H1 (cell line): ENCODE measurements around the gene ZBTB16. TPM values are rescaled to one million over a fixed set of nuclear protein-coding genes. Genes with fewer than 3 reads are reported as not detected.

Experiments
- CTCF ChIA-PET: fragments of 300-600 bp; sonication (Branson Sonifier 250); formaldehyde crosslinking; loops from one replicate; lab custom pipeline; 2021; ENCODE audit not compliant: partially characterized antibody; lab: Charles Lee
- POLR2A ChIA-PET: fragments of 300-600 bp; sonication (Branson Sonifier 250); formaldehyde crosslinking; loops from one replicate; lab custom pipeline; 2021; ENCODE audit warnings: inconsistent platforms; ENCODE audit not compliant: partially characterized antibody; lab: Charles Lee
- DNase-seq, 2 experiments: peaks; one replicate each; pipeline versions ENCODE4 v3.0.0 to v3.0.0-alpha.2; 2010 to 2022; ENCODE audit warnings: low spot score in 2 of 2, low read depth in 1 of 2, mixed read lengths in 1 of 2
- FAIRE-seq: peaks from 2 replicates; lab custom pipeline; 2011; peaks lifted over from hg19 to GRCh38; lab: Jason Lieb, UNC
- H2AFZ ChIP-seq: 2 replicates; pipeline ENCODE4 v1.8.1; 2012; ENCODE audit warnings: low read length, inconsistent platforms
- H2AK5ac ChIP-seq: 2 replicates; pipeline ENCODE4 v1.6.1; 2013; ENCODE audit warnings: low read depth, low read length
- H2BK120ac ChIP-seq: replicated peaks from 2 replicates; pipeline ENCODE3; 2013; ENCODE audit warnings: low read depth, low read length, inconsistent platforms
- H2BK12ac ChIP-seq: 2 replicates; pipeline ENCODE4 v1.6.1; 2013; ENCODE audit warnings: low read depth, low read length
- H2BK15ac ChIP-seq: 2 replicates; pipeline ENCODE4 v1.6.1; 2013; ENCODE audit warnings: low read length
- H2BK20ac ChIP-seq: 2 replicates; pipeline ENCODE4 v1.6.1; 2013; ENCODE audit warnings: low read length
- H2BK5ac ChIP-seq: 2 replicates; pipeline ENCODE4 v1.6.1; 2013; ENCODE audit warnings: low read depth, low read length
- H3K14ac ChIP-seq: 2 replicates; pipeline ENCODE4 v1.6.1; 2013; ENCODE audit warnings: inconsistent platforms; ENCODE audit not compliant: insufficient read length
- H3K18ac ChIP-seq: 2 replicates; pipeline ENCODE4 v1.6.1; 2013; ENCODE audit warnings: low read length; ENCODE audit errors: extremely low read depth
- H3K23ac ChIP-seq: 2 replicates; pipeline ENCODE4 v1.6.1; 2013; ENCODE audit warnings: inconsistent platforms; ENCODE audit not compliant: insufficient read length
- H3K23me2 ChIP-seq: 2 replicates; pipeline ENCODE4 v1.6.1; 2013; ENCODE audit warnings: low read depth, low read length
- H3K27ac ChIP-seq: 2 replicates; pipeline ENCODE4 v1.6.1; 2011; ENCODE audit warnings: low read depth, low read length, inconsistent platforms
- H3K27me3 ChIP-seq, 4 experiments: replicated peaks in 1 of 4; 1 replicate in 1 of 4; 2 replicates in 3 of 4; pipeline versions ENCODE4 v1.6.1 to v1.8.1; 2011 to 2013; ENCODE audit warnings: low read length in 3 of 4, mild to moderate bottlenecking in 3 of 4, inconsistent platforms in 2 of 4, mixed read lengths in 2 of 4, moderate library complexity in 1 of 4; ENCODE audit not compliant: control insufficient read depth in 3 of 4, insufficient read depth in 3 of 4; ENCODE audit errors: extremely low read depth in 1 of 4
- H3K36me3 ChIP-seq, 4 experiments: 2 replicates each; pipeline versions ENCODE4 v1.6.1 to v1.8.1; 2011 to 2013; ENCODE audit warnings: mild to moderate bottlenecking in 4 of 4, low read length in 3 of 4, moderate library complexity in 2 of 4, control low read depth in 1 of 4, inconsistent platforms in 1 of 4; ENCODE audit not compliant: insufficient read depth in 4 of 4, control insufficient read depth in 2 of 4
- H3K4ac ChIP-seq: replicated peaks from 2 replicates; pipeline ENCODE3; 2013; ENCODE audit warnings: low read length, low read depth, mixed read lengths, inconsistent platforms; ENCODE audit not compliant: insufficient read length
- H3K4me1 ChIP-seq, 4 experiments: replicated peaks in 1 of 4; 1 replicate in 1 of 4; 2 replicates in 3 of 4; pipeline versions ENCODE4 v1.6.1 to v1.8.1; 2011 to 2013; ENCODE audit warnings: low read length in 3 of 4, inconsistent platforms in 2 of 4, mixed read lengths in 1 of 4; ENCODE audit not compliant: insufficient read depth in 4 of 4, control insufficient read depth in 3 of 4
- H3K4me2 ChIP-seq, 2 experiments: 2 replicates each; pipeline versions ENCODE4 v1.6.1 to v1.8.1; 2011 to 2013; ENCODE audit warnings: low read depth in 2 of 2, low read length in 2 of 2, control low read depth in 1 of 2, inconsistent platforms in 1 of 2, mild to moderate bottlenecking in 1 of 2; ENCODE audit not compliant: insufficient read depth in 1 of 2
- H3K4me3 ChIP-seq, 4 experiments: fragments of 200-600, 300-600 bp in 1 of 4; sonication (generic), shearing (Covaris generic), sonication (Bioruptor Twin) in 1 of 4; 2 replicates each; pipeline versions ENCODE4 v1.5.1 to v1.8.1; 2011 to 2016; ENCODE audit warnings: low read length in 4 of 4, low read depth in 3 of 4, control low read depth in 2 of 4, inconsistent platforms in 2 of 4, mild to moderate bottlenecking in 2 of 4, mixed read lengths in 1 of 4, moderate library complexity in 1 of 4; ENCODE audit not compliant: insufficient read depth in 2 of 4; ENCODE audit errors: extremely low read depth in 1 of 4
- H3K56ac ChIP-seq: replicated peaks from 2 replicates; pipeline ENCODE3; 2013; ENCODE audit warnings: low read depth, mild to moderate bottlenecking, mixed read lengths, low read length, inconsistent platforms; ENCODE audit not compliant: insufficient read length
- H3K79me1 ChIP-seq: 2 replicates; pipeline ENCODE4 v1.6.1; 2013; ENCODE audit warnings: low read depth, low read length, control low read depth
- H3K79me2 ChIP-seq, 2 experiments: 2 replicates each; pipeline versions ENCODE4 v1.6.1 to v1.8.1; 2012 to 2013; ENCODE audit warnings: low read length in 2 of 2, mild to moderate bottlenecking in 2 of 2, inconsistent platforms in 1 of 2; ENCODE audit not compliant: insufficient read depth in 2 of 2, control insufficient read depth in 1 of 2
- H3K9ac ChIP-seq, 4 experiments: replicated peaks in 1 of 4; 1 replicate in 1 of 4; 2 replicates in 3 of 4; pipeline versions ENCODE4 v1.6.1 to v1.8.1; 2011 to 2013; ENCODE audit warnings: low read depth in 3 of 4, low read length in 3 of 4, control low read depth in 2 of 4, mild to moderate bottlenecking in 2 of 4, moderate library complexity in 2 of 4, inconsistent platforms in 1 of 4; ENCODE audit errors: extremely low read depth in 1 of 4
- H3K9me3 ChIP-seq, 2 experiments: 2 replicates each; pipeline versions ENCODE4 v1.6.1 to v1.8.1; 2012 to 2013; ENCODE audit warnings: mild to moderate bottlenecking in 2 of 2, moderate library complexity in 2 of 2, control low read depth in 1 of 2, inconsistent platforms in 1 of 2, low read depth in 1 of 2, low read length in 1 of 2, mixed read lengths in 1 of 2; ENCODE audit not compliant: insufficient read depth in 2 of 2
- H4K20me1 ChIP-seq, 2 experiments: replicated peaks in 1 of 2; 2 replicates each; pipeline versions ENCODE3 to v1.8.1; 2011 to 2013; ENCODE audit warnings: inconsistent platforms in 2 of 2, low read length in 2 of 2, mild to moderate bottlenecking in 1 of 2; ENCODE audit not compliant: insufficient read depth in 2 of 2, control insufficient read depth in 1 of 2
- H4K5ac ChIP-seq: 2 replicates; pipeline ENCODE4 v1.6.1; 2013; ENCODE audit warnings: low read length, low read depth, mixed read lengths, inconsistent platforms; ENCODE audit not compliant: insufficient read length
- H4K8ac ChIP-seq: 2 replicates; pipeline ENCODE4 v1.8.0; 2013; ENCODE audit warnings: mild to moderate bottlenecking, moderate library complexity, low read length, inconsistent platforms; ENCODE audit not compliant: insufficient read depth; ENCODE audit errors: extremely low read depth
- H4K91ac ChIP-seq: replicated peaks from 2 replicates; pipeline ENCODE3; 2013; ENCODE audit warnings: low read length, mixed read lengths, inconsistent platforms; ENCODE audit not compliant: insufficient read length
- HDAC6 ChIP-seq: IDR thresholded peaks from one replicate; pipeline ENCODE4 v1.7.1; 2012; ENCODE audit warnings: low read depth, mild to moderate bottlenecking, inconsistent platforms, low read length, moderate library complexity
- JUN ChIP-seq: IDR thresholded peaks from 2 replicates; pipeline ENCODE4 v1.6.1; 2011; ENCODE audit warnings: low read depth, mild to moderate bottlenecking, improper control_type of control experiment, low read length
- JUND ChIP-seq: IDR thresholded peaks from 2 replicates; pipeline ENCODE4 v1.6.1; 2011; ENCODE audit warnings: mild to moderate bottlenecking, improper control_type of control experiment, low read length
- KDM4A ChIP-seq: IDR thresholded peaks from one replicate; pipeline ENCODE4 v1.7.1; 2012; ENCODE audit warnings: low read depth, mild to moderate bottlenecking, moderate library complexity, low read length, inconsistent platforms; ENCODE audit not compliant: severe bottlenecking
- NRF1 ChIP-seq: IDR thresholded peaks from 2 replicates; pipeline ENCODE4 v1.6.1; 2011; ENCODE audit warnings: mild to moderate bottlenecking, low read depth, low read length, improper control_type of control experiment
- POLR2AphosphoS5 ChIP-seq: IDR thresholded peaks from 2 replicates; pipeline ENCODE4 v1.6.1; 2011; ENCODE audit warnings: low read depth, low read length
- POU5F1 ChIP-seq: IDR thresholded peaks from 2 replicates; pipeline ENCODE4 v1.6.1; 2011; ENCODE audit warnings: low read depth, mild to moderate bottlenecking, low read length, moderate library complexity
- SP4 ChIP-seq: IDR thresholded peaks from 2 replicates; pipeline ENCODE4 v1.6.1; 2012; ENCODE audit warnings: low read length, inconsistent platforms
- SUZ12 ChIP-seq: fragments of 200-600 bp; sonication (generic); IDR thresholded peaks from 2 replicates; pipeline ENCODE4 v1.6.1; 2012; ENCODE audit warnings: mild to moderate bottlenecking, inconsistent platforms, low read length, moderate library complexity, mixed read lengths
- TCF12 ChIP-seq: IDR thresholded peaks from 2 replicates; pipeline ENCODE4 v1.6.1; 2011; ENCODE audit warnings: low read depth, mild to moderate bottlenecking, low read length
- ZNF274 ChIP-seq: IDR thresholded peaks from 2 replicates; pipeline ENCODE4 v1.7.0; 2012; ENCODE audit warnings: low read length, borderline replicate concordance; ENCODE audit errors: extremely low read depth
- WGBS, 2 experiments: shearing (Covaris generic) in 1 of 2; methylation state at CpG; one replicate each; pipeline versions ENCODE4 v1.1.6 to v1.1.7; 2013 to 2015; ENCODE audit warnings: low lambda C conversion rate in 2 of 2, mixed read lengths in 2 of 2, inconsistent platforms in 1 of 2, low coverage in 1 of 2, missing lambda C conversion rate in 1 of 2; ENCODE audit not compliant: insufficient replicate concordance in 2 of 2, insufficient coverage in 1 of 2, insufficient read length in 1 of 2; ENCODE audit errors: extremely low coverage in 1 of 2, missing lambda C conversion rate in 1 of 2; 5-methylcytosine and 5-hydroxymethylcytosine counted together
- polyA plus RNA-seq, 7 experiments: library from polyadenylated mRNA; depleted of rRNA in 3 of 7; stranded (reverse) in 5 of 7; unstranded in 2 of 7; fragments of >200 nt in 5 of 7; fragments of 200-250 nt in 2 of 7; gene quantifications; 1 replicate in 5 of 7; 2 replicates in 1 of 7; 4 replicates in 1 of 7; pipeline versions ENCODE4 v1.2.1 to v1.2.3, GENCODE V29; 2011 to 2013; ENCODE audit warnings: missing spikeins in 2 of 7, mixed read lengths in 2 of 7
- total RNA-seq: library from RNA; stranded (reverse); fragmentation: NEBNext Ultra II Directional; extraction: Animal tissue kit (Norgen Biotek cat#: 25700); gene quantifications from 2 replicates; pipeline ENCODE4 v1.2.1, GENCODE V29; 2021
- TF ChIP-seq, protein P1 (sequence below): IDR thresholded peaks from 2 replicates; pipeline ENCODE4 v1.6.1; 2012; ENCODE audit warnings: low read length, inconsistent platforms

ZBTB16 gene
- total and polyA plus RNA-seq, 2 of the 8 experiments (the other 6 are each of a cell fraction or from before 2014, with no cell fraction given) = 0.12 to 0.61 TPM

GRCh38 chr11:114181195-114181594 lies 121.7 kb downstream of the ZBTB16 start:
- POLR2A ChIA-PET = interaction anchor here (1.3 kb wide), 1 partner anchor 145 kb away, joined by 4 read pairs; no protein-coding TSS in a partner anchor
- Histone ChIP-seq H4K91ac (no peak overlapping the region), H3K4ac (no peak overlapping the region), H3K9me3 (no peaks in the 10 kb centered on the region), H2AFZ (no peak overlapping the region), H2BK15ac (no peak overlapping the region), H4K20me1 (no peaks in the 10 kb centered on the region), H2AK5ac (no peak overlapping the region), H3K14ac (no peak overlapping the region), H2BK120ac (no peak overlapping the region), H3K9ac (no peak overlapping the region), H3K4me2 (no peak overlapping the region), H4K5ac (no peak overlapping the region), H3K18ac (no peak overlapping the region), H3K4me1 (peaks cover 0 to 6% (median 0%) of the 10 kb centered on the region in 4 experiments; a peak in 2 of 7 replicates), H2BK12ac (no peak overlapping the region), H2BK20ac (no peak overlapping the region), H3K27me3 (no peaks in the 10 kb centered on the region), H3K36me3 (no peaks in the 10 kb centered on the region; a peak in 1 of 8 replicates), H4K8ac (no peak overlapping the region), H3K79me1 (no peaks in the 10 kb centered on the region), H2BK5ac (no peak overlapping the region), H3K23me2 (no peaks in the 10 kb centered on the region), H3K4me3 (no peak overlapping the region), H3K27ac (no peak overlapping the region), H3K23ac (no peak overlapping the region), H3K79me2 (no peaks in the 10 kb centered on the region), H3K56ac (no peak overlapping the region)
- CTCF ChIA-PET = interaction anchor here (0.6 to 8.8 kb wide), 45 partner anchors 10 to 285 kb away, joined by 3 to 109 read pairs (median 5); no protein-coding TSS in a partner anchor
- no peak for FAIRE-seq
- DNase-seq = no peak
- WGBS, 2 experiments = 88% methylated on average over 3 of the region's 3 CpGs; no CpG with 5 or more reads in 1 of the 2 experiments
- TF ChIP-seq JUND = no peak
- TF ChIP-seq JUN = no peak
- TF ChIP-seq SUZ12 = no peak
- TF ChIP-seq NRF1 = no peak
- TF ChIP-seq, protein P1, sequence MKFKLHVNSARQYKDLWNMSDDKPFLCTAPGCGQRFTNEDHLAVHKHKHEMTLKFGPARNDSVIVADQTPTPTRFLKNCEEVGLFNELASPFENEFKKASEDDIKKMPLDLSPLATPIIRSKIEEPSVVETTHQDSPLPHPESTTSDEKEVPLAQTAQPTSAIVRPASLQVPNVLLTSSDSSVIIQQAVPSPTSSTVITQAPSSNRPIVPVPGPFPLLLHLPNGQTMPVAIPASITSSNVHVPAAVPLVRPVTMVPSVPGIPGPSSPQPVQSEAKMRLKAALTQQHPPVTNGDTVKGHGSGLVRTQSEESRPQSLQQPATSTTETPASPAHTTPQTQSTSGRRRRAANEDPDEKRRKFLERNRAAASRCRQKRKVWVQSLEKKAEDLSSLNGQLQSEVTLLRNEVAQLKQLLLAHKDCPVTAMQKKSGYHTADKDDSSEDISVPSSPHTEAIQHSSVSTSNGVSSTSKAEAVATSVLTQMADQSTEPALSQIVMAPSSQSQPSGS = no peak
- no peak for TF ChIP-seq KDM4A
- no peak for TF ChIP-seq TCF12
- no peak for TF ChIP-seq POU5F1
- no peak for TF ChIP-seq HDAC6
- TF ChIP-seq SP4 = no peak
- TF ChIP-seq POLR2AphosphoS5 = no peak
- TF ChIP-seq ZNF274 = no peak
- TF ChIP-seq, all 59 proteins: peak for 0
